Nephron (organoid): Measurements from ENCODE around the gene RPL7A.

Experiments
- H3K27ac Mint-ChIP-seq, 3 experiments: 2 replicates each; pipeline ENCODE4 v1.8.0; 2020; ENCODE audit warnings: mixed read lengths in 3 of 3, mild to moderate bottlenecking in 2 of 3, moderate library complexity in 1 of 3
- H3K27me3 Mint-ChIP-seq: 2 replicates; pipeline ENCODE4 v1.8.0; 2021; ENCODE audit warnings: low read depth, mild to moderate bottlenecking, moderate library complexity, mixed read lengths
- H3K36me3 Mint-ChIP-seq: 2 replicates; pipeline ENCODE4 v1.8.0; 2020; ENCODE audit warnings: low read depth, mixed read lengths
- H3K4me1 Mint-ChIP-seq: 2 replicates; pipeline ENCODE4 v1.8.0; 2020; ENCODE audit warnings: mixed read lengths
- H3K4me3 Mint-ChIP-seq, 3 experiments: 2 replicates each; pipeline ENCODE4 v1.8.0; 2020; ENCODE audit warnings: mild to moderate bottlenecking in 3 of 3, mixed read lengths in 3 of 3, moderate library complexity in 2 of 3
- H3K9me3 Mint-ChIP-seq: 2 replicates; pipeline ENCODE4 v1.8.0; 2020; ENCODE audit warnings: mixed read lengths
- TF ChIP-seq, protein P1 (sequence below), 3 experiments: fragments of 200-600 bp; sonication (generic); IDR thresholded peaks; one replicate each; pipeline ENCODE4 v1.5.0; 2021; ENCODE audit warnings: antibody characterized with exemption in 3 of 3; ENCODE audit not compliant: unreplicated experiment in 3 of 3

RPL7A gene

GRCh38 chr9:133353548-133353947 is 5.5 kb downstream of the RPL7A start:
- H3K4me1 Mint-ChIP-seq: peaks cover 23% of the 10 kb centered on the region
- no peaks in the 10 kb centered on the region for H3K27me3 Mint-ChIP-seq
- TF ChIP-seq, protein P1, sequence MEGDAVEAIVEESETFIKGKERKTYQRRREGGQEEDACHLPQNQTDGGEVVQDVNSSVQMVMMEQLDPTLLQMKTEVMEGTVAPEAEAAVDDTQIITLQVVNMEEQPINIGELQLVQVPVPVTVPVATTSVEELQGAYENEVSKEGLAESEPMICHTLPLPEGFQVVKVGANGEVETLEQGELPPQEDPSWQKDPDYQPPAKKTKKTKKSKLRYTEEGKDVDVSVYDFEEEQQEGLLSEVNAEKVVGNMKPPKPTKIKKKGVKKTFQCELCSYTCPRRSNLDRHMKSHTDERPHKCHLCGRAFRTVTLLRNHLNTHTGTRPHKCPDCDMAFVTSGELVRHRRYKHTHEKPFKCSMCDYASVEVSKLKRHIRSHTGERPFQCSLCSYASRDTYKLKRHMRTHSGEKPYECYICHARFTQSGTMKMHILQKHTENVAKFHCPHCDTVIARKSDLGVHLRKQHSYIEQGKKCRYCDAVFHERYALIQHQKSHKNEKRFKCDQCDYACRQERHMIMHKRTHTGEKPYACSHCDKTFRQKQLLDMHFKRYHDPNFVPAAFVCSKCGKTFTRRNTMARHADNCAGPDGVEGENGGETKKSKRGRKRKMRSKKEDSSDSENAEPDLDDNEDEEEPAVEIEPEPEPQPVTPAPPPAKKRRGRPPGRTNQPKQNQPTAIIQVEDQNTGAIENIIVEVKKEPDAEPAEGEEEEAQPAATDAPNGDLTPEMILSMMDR (IDR thresholded peaks at IDR 0.05; ENCODE audit: unreplicated experiment in 3 of 3): no peak

GRCh38 chr9:133354766-133355165 is 6.7 kb downstream of the RPL7A start:
- Mint-ChIP-seq H3K27me3 (no peaks in the 10 kb centered on the region), H3K9me3 (no peaks in the 10 kb centered on the region), H3K4me1 (peaks cover 19% of the 10 kb centered on the region), H3K4me3 (peak overlapping the region; percentile 87 to 92 (median 91)), H3K36me3 (peaks cover 43% of the 10 kb centered on the region), H3K27ac (no peak overlapping the region)
- TF ChIP-seq, protein P1 (IDR thresholded peaks at IDR 0.05; ENCODE audit: unreplicated experiment in 3 of 3): no peak

More at GRCh38 chr9:133353548-133353947, 5.5 kb downstream of the RPL7A start:
- peak overlapping the region in 1 of 3 experiments; percentile 35 for H3K27ac Mint-ChIP-seq
- peak overlapping the region; percentile 65 to 92 (median 91) for H3K4me3 Mint-ChIP-seq
- H3K36me3 Mint-ChIP-seq: peaks cover 50% of the 10 kb centered on the region
- no peaks in the 10 kb centered on the region for H3K9me3 Mint-ChIP-seq

DNA sequence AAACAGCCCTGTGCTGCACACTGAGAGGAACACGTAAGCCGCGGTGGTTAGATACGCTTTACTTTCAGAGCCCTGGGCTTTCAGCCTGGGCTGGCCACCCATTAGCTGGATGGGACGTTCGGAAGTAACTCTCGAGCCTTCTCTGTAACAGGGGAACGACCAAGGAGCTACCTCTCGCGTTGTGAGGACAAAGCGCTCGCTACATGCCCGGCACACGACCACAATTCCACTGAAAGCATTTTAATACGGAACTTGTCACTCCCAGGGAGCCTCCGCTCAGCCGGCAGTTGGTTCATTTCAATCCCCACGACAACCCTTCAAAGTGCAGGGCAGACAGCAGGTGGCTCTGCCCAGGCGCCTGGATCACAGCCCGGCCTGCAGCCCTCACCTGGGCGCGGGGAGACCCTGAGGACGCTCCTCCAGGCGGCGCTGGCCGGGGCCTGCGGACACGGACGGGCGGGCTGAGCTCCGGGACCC is 7.9 kb downstream of the RPL7A start:
- peaks cover 36% of the 10 kb centered on the region for H3K36me3 Mint-ChIP-seq

GRCh38 chr9:133356391-133357091 is 8.5 kb downstream of the RPL7A start, which contains the start of the genes SURF1 and SURF2:
TSS of gene SURF1 (minus strand) at chr9:133356487. CDS start at chr9:133356453, 34 bp downstream.
TSS of gene SURF2 (plus strand) at chr9:133356550. CDS start at chr9:133356593, 43 bp downstream.
- Mint-ChIP-seq H3K4me3 (peak within 1 kb of the TSS; percentile 87 to 92 (median 91)), H3K36me3 (peaks cover 36% of the 10 kb centered on the region), H3K27ac (peak within 1 kb of the TSS in 2 of 3 experiments; percentile 72 to 75), H3K4me1 (peaks cover 36% of the 10 kb centered on the region), H3K27me3 (no peaks in the 10 kb centered on the region), H3K9me3 (no peaks in the 10 kb centered on the region)
- TF ChIP-seq, protein P1 (IDR thresholded peaks at IDR 0.05; ENCODE audit: unreplicated experiment in 3 of 3): no peak

More for the DNA sequence above, 7.9 kb downstream of the RPL7A start:
- peaks cover 30% of the 10 kb centered on the region for H3K4me1 Mint-ChIP-seq
- peak overlapping the region; percentile 87 to 92 (median 91) for H3K4me3 Mint-ChIP-seq
- H3K27ac Mint-ChIP-seq: peak overlapping the region in 2 of 3 experiments; percentile 72 to 75
- H3K27me3 Mint-ChIP-seq: no peaks in the 10 kb centered on the region
- TF ChIP-seq, protein P1 (IDR thresholded peaks at IDR 0.05; ENCODE audit: unreplicated experiment in 3 of 3): no peak
- no peaks in the 10 kb centered on the region for H3K9me3 Mint-ChIP-seq

GRCh38 chr9:133357656-133358055 is 9.6 kb downstream of the RPL7A start:
- Mint-ChIP-seq H3K36me3 (peaks cover 35% of the 10 kb centered on the region), H3K9me3 (no peaks in the 10 kb centered on the region)

More at GRCh38 chr9:133357656-133358055, 9.6 kb downstream of the RPL7A start:
- TF ChIP-seq, protein P1 (IDR thresholded peaks at IDR 0.05; ENCODE audit: unreplicated experiment in 3 of 3): no peak
- no peaks in the 10 kb centered on the region for H3K27me3 Mint-ChIP-seq
- H3K4me1 Mint-ChIP-seq: peaks cover 45% of the 10 kb centered on the region
- no peak overlapping the region for H3K27ac Mint-ChIP-seq
- peak overlapping the region; percentile 83 to 86 (median 84) for H3K4me3 Mint-ChIP-seq
